Measurements from ENCODE around the gene HPCAL1.

- TF ChIP-seq CTCF (conservative IDR thresholded peaks at IDR 0.05; ENCODE audit: low read depth in 2 of 2): no peak
- no peak for TF ChIP-seq EZH2phosphoT487 (IDR thresholded peaks at IDR 0.05; ENCODE audit: unreplicated experiment)
- no peak for TF ChIP-seq POLR2AphosphoS5 (IDR thresholded peaks at IDR 0.05; ENCODE audit: low read depth)
- TF ChIP-seq ETS1 (IDR thresholded peaks at IDR 0.05): no peak
- no peak for TF ChIP-seq CREB1 (CRISPR knock-in tag; IDR thresholded peaks at IDR 0.05; ENCODE audit: low read depth)
- no peak for TF ChIP-seq EZH2 (IDR thresholded peaks at IDR 0.05; ENCODE audit: low read depth, unreplicated experiment)
These were observed 54.8 kb downstream of the HPCAL1 start for GRCh38 chr2:10357193-10358169.

Measured in GM23338 (cell line).